Prostate gland (tissue), 2 donors: ENCODE results near the gene AGPAT1.

Source experiments
- CTCF ChIP-seq, 4 experiments: fragments of 200-600 bp in 2 of 4; fragments of 450-650 bp in 2 of 4; sonication (generic) in 2 of 4; IDR thresholded peaks; 1 replicate in 3 of 4; 2 replicates in 1 of 4; pipeline ENCODE4 v1.5.1; 2016 to 2019; ENCODE audit warnings: antibody characterized with exemption in 4 of 4, mild to moderate bottlenecking in 2 of 4, moderate library complexity in 2 of 4
- POLR2A ChIP-seq: fragments of 450-650 bp; IDR thresholded peaks from one replicate; pipeline ENCODE4 v1.6.1; 2016; ENCODE audit warnings: antibody characterized with exemption, mild to moderate bottlenecking
- POLR2AphosphoS5 ChIP-seq: sonication (generic); formaldehyde crosslinking; IDR thresholded peaks from one replicate; pipeline ENCODE4 v1.6.1; 2017; ENCODE audit warnings: antibody characterized with exemption

GRCh38 chr6:32163559-32164258 lies 12.2 kb downstream of the AGPAT1 start:
- TF ChIP-seq POLR2A (no peak), CTCF (IDR thresholded peaks at IDR 0.05) (no peak), POLR2AphosphoS5 (no peak)
